ENCODE measurements around the gene SC5D. TPM values are rescaled to one million over a fixed set of nuclear protein-coding genes. Genes with fewer than 3 reads are reported as not detected.

SC5D gene
- total and polyA plus RNA-seq, 2 of the 4 experiments (the other 2 are of a cell fraction), result 21.3 to 21.7 TPM

DNA sequence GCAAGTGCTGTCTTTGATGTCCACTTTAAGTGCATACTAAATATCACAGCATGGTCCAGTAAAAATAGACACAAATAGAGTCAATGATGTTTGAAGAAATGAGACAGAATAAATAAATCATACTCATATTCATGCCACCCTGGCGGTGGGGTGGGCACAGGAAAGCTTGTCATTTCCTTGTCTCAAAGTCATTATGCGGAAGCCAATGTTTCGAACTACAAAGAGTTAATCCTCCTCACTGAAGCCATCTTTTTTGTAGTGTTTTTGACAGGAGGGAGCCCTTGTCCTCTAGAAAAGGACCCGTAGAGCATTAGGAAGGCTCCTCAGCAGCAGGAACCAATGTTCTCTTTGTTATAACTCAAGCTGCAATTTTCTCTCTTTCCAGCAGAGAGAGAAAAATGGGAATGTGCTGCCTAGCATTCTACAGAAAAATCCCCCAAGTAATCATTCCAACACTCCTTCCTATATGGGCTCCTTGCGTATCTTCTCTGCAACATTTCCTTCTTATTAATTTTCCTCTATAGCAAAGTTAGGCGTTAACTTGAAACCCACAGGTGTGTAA, 30.6 kb downstream of the SC5D start:
- no peak overlapping the region for H3K27ac ChIP-seq (ENCODE audit: insufficient read depth, low read length)
- WGBS, 2 experiments (ENCODE audit: extremely low coverage in 2 of 2, insufficient read length in 1 of 2), result no CpG with 5 or more reads among the region's 6 CpGs
- H3K18ac ChIP-seq (ENCODE audit: low read depth, low read length), result no peak overlapping the region
- ChIA-PET CTCF (no interaction called here), POLR2A (ENCODE audit: unreplicated experiment) (no interaction called here)
- H2AK5ac ChIP-seq (ENCODE audit: low read depth, low read length), result no peak overlapping the region
- no peak overlapping the region for H2BK15ac ChIP-seq (ENCODE audit: low read depth, low read length)
- no peak overlapping the region for H3K4me3 ChIP-seq (ENCODE audit: insufficient read depth, low read depth, low read length)
- no peaks in the 10 kb centered on the region for H3K9me1 ChIP-seq (ENCODE audit: insufficient read depth, low read length)
- H4K8ac ChIP-seq (ENCODE audit: low read depth in 2 of 2, low read length in 2 of 2), result no peak overlapping the region
- no peak overlapping the region for H3K4ac ChIP-seq (ENCODE audit: low read depth, low read length)
- no peak overlapping the region for H2BK20ac ChIP-seq (ENCODE audit: low read depth, low read length)
- TF ChIP-seq MXI1 (IDR thresholded peaks at IDR 0.05; ENCODE audit: borderline replicate concordance, low read depth, low read length) (no peak), CHD1 (IDR thresholded peaks at IDR 0.05; ENCODE audit: low read depth, low read length) (no peak), MAZ (IDR thresholded peaks at IDR 0.05; ENCODE audit: borderline replicate concordance, low read depth, low read length) (no peak), RFX5 (IDR thresholded peaks at IDR 0.05; ENCODE audit: low read depth, low read length) (no peak), RAD21 (IDR thresholded peaks at IDR 0.05; ENCODE audit: low read length) (no peak), FOS (IDR thresholded peaks at IDR 0.05; ENCODE audit: low read depth, low read length) (no peak), CEBPB (IDR thresholded peaks at IDR 0.05; ENCODE audit: low read depth, low read length) (no peak), SMC3 (IDR thresholded peaks at IDR 0.05; ENCODE audit: low read depth, low read length) (no peak)
- TF ChIP-seq, protein P1, sequence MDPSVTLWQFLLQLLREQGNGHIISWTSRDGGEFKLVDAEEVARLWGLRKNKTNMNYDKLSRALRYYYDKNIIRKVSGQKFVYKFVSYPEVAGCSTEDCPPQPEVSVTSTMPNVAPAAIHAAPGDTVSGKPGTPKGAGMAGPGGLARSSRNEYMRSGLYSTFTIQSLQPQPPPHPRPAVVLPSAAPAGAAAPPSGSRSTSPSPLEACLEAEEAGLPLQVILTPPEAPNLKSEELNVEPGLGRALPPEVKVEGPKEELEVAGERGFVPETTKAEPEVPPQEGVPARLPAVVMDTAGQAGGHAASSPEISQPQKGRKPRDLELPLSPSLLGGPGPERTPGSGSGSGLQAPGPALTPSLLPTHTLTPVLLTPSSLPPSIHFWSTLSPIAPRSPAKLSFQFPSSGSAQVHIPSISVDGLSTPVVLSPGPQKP (IDR thresholded peaks at IDR 0.05; ENCODE audit: borderline replicate concordance, low read depth, low read length), result no peak
- TF ChIP-seq, protein P2, sequence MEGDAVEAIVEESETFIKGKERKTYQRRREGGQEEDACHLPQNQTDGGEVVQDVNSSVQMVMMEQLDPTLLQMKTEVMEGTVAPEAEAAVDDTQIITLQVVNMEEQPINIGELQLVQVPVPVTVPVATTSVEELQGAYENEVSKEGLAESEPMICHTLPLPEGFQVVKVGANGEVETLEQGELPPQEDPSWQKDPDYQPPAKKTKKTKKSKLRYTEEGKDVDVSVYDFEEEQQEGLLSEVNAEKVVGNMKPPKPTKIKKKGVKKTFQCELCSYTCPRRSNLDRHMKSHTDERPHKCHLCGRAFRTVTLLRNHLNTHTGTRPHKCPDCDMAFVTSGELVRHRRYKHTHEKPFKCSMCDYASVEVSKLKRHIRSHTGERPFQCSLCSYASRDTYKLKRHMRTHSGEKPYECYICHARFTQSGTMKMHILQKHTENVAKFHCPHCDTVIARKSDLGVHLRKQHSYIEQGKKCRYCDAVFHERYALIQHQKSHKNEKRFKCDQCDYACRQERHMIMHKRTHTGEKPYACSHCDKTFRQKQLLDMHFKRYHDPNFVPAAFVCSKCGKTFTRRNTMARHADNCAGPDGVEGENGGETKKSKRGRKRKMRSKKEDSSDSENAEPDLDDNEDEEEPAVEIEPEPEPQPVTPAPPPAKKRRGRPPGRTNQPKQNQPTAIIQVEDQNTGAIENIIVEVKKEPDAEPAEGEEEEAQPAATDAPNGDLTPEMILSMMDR (conservative IDR thresholded peaks at IDR 0.05; ENCODE audit: low read depth, low read length), result no peak
- dilution Hi-C loops (cut with HindIII; ENCODE audit: low sequenced_read_pairs, unreplicated experiment) (no loop called here), intact Hi-C loops (cut with micrococcal nuclease) (no loop called here), in situ Hi-C loops (cut with MboI; ENCODE audit: low sequenced_read_pairs) (loop anchor here (25.0 kb wide), 2 partner anchors 889 to 1189 kb away; no protein-coding TSS in a partner anchor)
- H2AFZ ChIP-seq (replicated peaks; ENCODE audit: low read length, poor library complexity), result no peak overlapping the region
- H3K9ac ChIP-seq (ENCODE audit: low read depth, low read length), result no peak overlapping the region
- no peak overlapping the region for H3K56ac ChIP-seq (ENCODE audit: extremely low read depth, insufficient read depth, low read length)
- H4K91ac ChIP-seq (ENCODE audit: insufficient read depth, low read depth, low read length), result no peak overlapping the region
- H2AK9ac ChIP-seq (replicated peaks; ENCODE audit: low read depth, low read length, poor library complexity), result no peak overlapping the region
- H3K14ac ChIP-seq (replicated peaks; ENCODE audit: low read depth, low read length), result no peak overlapping the region
- no peaks in the 10 kb centered on the region for H3K4me1 ChIP-seq (ENCODE audit: control insufficient read depth, insufficient read depth, low read length)
- no peak overlapping the region for H3K4me2 ChIP-seq (ENCODE audit: low read depth, low read length)
- H3K23ac ChIP-seq (ENCODE audit: low read depth, low read length), result no peak overlapping the region
- H3K79me1 ChIP-seq (ENCODE audit: low read depth in 1 of 2, low read length in 2 of 2), result no peaks in the 10 kb centered on the region
- H4K5ac ChIP-seq (ENCODE audit: low read depth, low read length), result no peak overlapping the region
- no peaks in the 10 kb centered on the region for H3K9me3 ChIP-seq (ENCODE audit: control insufficient read depth, insufficient read depth, low read length)
- ATAC-seq (ENCODE audit: low read depth) (no peak), DNase-seq (no peak)
- H3K36me3 ChIP-seq (ENCODE audit: control insufficient read depth, insufficient read depth, low read length), result no peaks in the 10 kb centered on the region
- no peaks in the 10 kb centered on the region for H4K20me1 ChIP-seq (ENCODE audit: insufficient read depth, low read length)
- no peak overlapping the region for H2BK120ac ChIP-seq (ENCODE audit: low read depth, low read length)
- no TSS peak for BruUV-seq (replicated peaks)
- H3K27me3 ChIP-seq (ENCODE audit: control insufficient read depth, insufficient read depth, low read length), result peaks cover 30% of the 10 kb centered on the region
- H2BK5ac ChIP-seq (ENCODE audit: low read depth, low read length, poor library complexity, severe bottlenecking), result no peak overlapping the region
